Measurements from ENCODE around the gene POU6F2. TPM values are rescaled to one million over a fixed set of nuclear protein-coding genes. Genes with fewer than 3 reads are reported as not detected.

Gene POU6F2
- total and polyA plus RNA-seq, 2 donors (not counting 1 experiment from before 2014, with no cell fraction given) = 0.47 TPM; not detected in 1

DNA sequence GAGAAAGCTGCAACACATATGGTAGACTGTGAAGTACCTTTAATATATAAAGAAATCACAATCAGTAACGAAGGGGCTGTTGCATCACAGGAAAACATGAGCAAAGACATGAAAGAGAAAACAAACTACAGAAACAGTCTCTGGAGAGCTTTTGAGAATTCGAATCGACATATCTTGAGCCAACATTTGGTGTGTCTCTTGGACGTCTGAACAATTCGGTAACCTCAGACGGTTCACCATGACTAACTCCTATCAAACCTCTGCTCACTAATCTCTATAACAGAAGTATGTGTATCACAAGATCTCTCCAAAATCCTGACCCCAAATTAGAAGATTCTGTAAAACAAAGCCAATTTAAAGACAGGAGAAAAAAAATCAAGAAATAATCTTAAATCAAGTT, 326.5 kb downstream of the POU6F2 start:
- no peak overlapping the region for H3K4me2 ChIP-seq (replicated peaks; ENCODE audit: low read depth, low read length, poor library complexity, severe bottlenecking)
- no peaks in the 10 kb centered on the region for H3K4me1 Mint-ChIP-seq
- H4K20me1 ChIP-seq (ENCODE audit: control insufficient read depth, insufficient read depth, low read length, poor library complexity, severe bottlenecking) = no peaks in the 10 kb centered on the region
- no peak overlapping the region for H3K9ac ChIP-seq (ENCODE audit: low read length)
- H3K27me3 ChIP-seq (replicated peaks in 1 of 4; ENCODE audit: control extremely low read depth in 1 of 4, control insufficient read depth in 3 of 4, insufficient read depth in 4 of 4, low read length in 3 of 4) = no peaks in the 10 kb centered on the region
- no peak overlapping the region for H3K27ac Mint-ChIP-seq
- DNase-seq = no peak
- intact Hi-C loops (cut with micrococcal nuclease) = no loop called here
- no peaks in the 10 kb centered on the region for H3K4me1 ChIP-seq (ENCODE audit: control insufficient read depth in 2 of 2, insufficient read depth in 2 of 2, low read length in 2 of 2)
- WGBS (ENCODE audit: insufficient coverage) = no CpG with 5 or more reads among the region's 6 CpGs
- H3K9me3 ChIP-seq (ENCODE audit: control extremely low read depth in 1 of 3, control insufficient read depth in 2 of 3, insufficient read depth in 1 of 3, low read length in 2 of 3) = no peaks in the 10 kb centered on the region
- TF ChIP-seq CTCF (IDR thresholded peaks at IDR 0.05) = no peak
- no peak for TF ChIP-seq EZH2 (IDR thresholded peaks at IDR 0.05; ENCODE audit: borderline replicate concordance, insufficient read depth, low read depth, low read length, poor library complexity, severe bottlenecking)
- no peak overlapping the region for H3K4me3 ChIP-seq (ENCODE audit: control extremely low read depth in 1 of 5, extremely low read depth in 1 of 5, insufficient read depth in 1 of 5, low read depth in 2 of 5, low read length in 4 of 5)
- no peak for ATAC-seq (ENCODE audit: low read depth)
- peaks cover 16% of the 10 kb centered on the region for H3K27me3 Mint-ChIP-seq
- H3K9me3 Mint-ChIP-seq (ENCODE audit: insufficient read depth) = no peaks in the 10 kb centered on the region
- ChIA-PET POLR2A (no interaction called here), CTCF (no interaction called here)
- no peaks in the 10 kb centered on the region for H3K36me3 ChIP-seq (replicated peaks in 1 of 2; ENCODE audit: control extremely low read depth in 1 of 2, control insufficient read depth in 1 of 2, extremely low read depth in 1 of 2, insufficient read depth in 2 of 2, low read length in 1 of 2)
- no peaks in the 10 kb centered on the region for H3K79me2 ChIP-seq (ENCODE audit: control insufficient read depth, insufficient read depth, low read length)
- H3K27ac ChIP-seq (ENCODE audit: low read length in 2 of 2) = no peak overlapping the region
- H3K4me3 Mint-ChIP-seq = no peak overlapping the region
- H2AFZ ChIP-seq (ENCODE audit: insufficient read depth, low read depth, low read length, poor library complexity, severe bottlenecking) = no peak overlapping the region

- Histone ChIP-seq H3K36me3 (replicated peaks in 1 of 2; ENCODE audit: control extremely low read depth in 1 of 2, control insufficient read depth in 1 of 2, extremely low read depth in 1 of 2, insufficient read depth in 2 of 2, low read length in 1 of 2) (no peaks in the 10 kb centered on the region), H3K4me2 (replicated peaks; ENCODE audit: low read depth, low read length, poor library complexity, severe bottlenecking) (no peak overlapping the region), H3K9me3 (ENCODE audit: control extremely low read depth in 1 of 3, control insufficient read depth in 2 of 3, insufficient read depth in 1 of 3, low read length in 2 of 3) (no peaks in the 10 kb centered on the region), H4K20me1 (ENCODE audit: control insufficient read depth, insufficient read depth, low read length, poor library complexity, severe bottlenecking) (no peaks in the 10 kb centered on the region), H2AFZ (ENCODE audit: insufficient read depth, low read depth, low read length, poor library complexity, severe bottlenecking) (no peak overlapping the region), H3K27ac (ENCODE audit: low read length in 2 of 2) (no peak overlapping the region), H3K4me3 (ENCODE audit: control extremely low read depth in 1 of 5, extremely low read depth in 1 of 5, insufficient read depth in 1 of 5, low read depth in 2 of 5, low read length in 4 of 5) (no peak overlapping the region), H3K9ac (ENCODE audit: low read length) (no peak overlapping the region), H3K79me2 (ENCODE audit: control insufficient read depth, insufficient read depth, low read length) (no peaks in the 10 kb centered on the region), H3K27me3 (replicated peaks in 1 of 4; ENCODE audit: control extremely low read depth in 1 of 4, control insufficient read depth in 3 of 4, insufficient read depth in 4 of 4, low read length in 3 of 4) (no peaks in the 10 kb centered on the region), H3K4me1 (ENCODE audit: control insufficient read depth in 2 of 2, insufficient read depth in 2 of 2, low read length in 2 of 2) (no peaks in the 10 kb centered on the region)
- H3K4me3 Mint-ChIP-seq = no peak overlapping the region
- no peak overlapping the region for H3K27ac Mint-ChIP-seq
- intact Hi-C loops (cut with micrococcal nuclease) = no loop called here
- DNase-seq (no peak), ATAC-seq (ENCODE audit: low read depth) (no peak)
- no peak for TF ChIP-seq EZH2 (IDR thresholded peaks at IDR 0.05; ENCODE audit: borderline replicate concordance, insufficient read depth, low read depth, low read length, poor library complexity, severe bottlenecking)
- no peak for TF ChIP-seq CTCF (IDR thresholded peaks at IDR 0.05)
- no CpG with 5 or more reads among the region's 3 CpGs for WGBS (ENCODE audit: insufficient coverage)
- CTCF ChIA-PET = interaction anchor here (0.7 kb wide), 1 partner anchor 26 kb away, joined by 3 read pairs; no protein-coding TSS in a partner anchor
- H3K4me1 Mint-ChIP-seq = no peaks in the 10 kb centered on the region
- no peaks in the 10 kb centered on the region for H3K9me3 Mint-ChIP-seq (ENCODE audit: insufficient read depth)
- POLR2A ChIA-PET = no interaction called here
- H3K27me3 Mint-ChIP-seq = peaks cover 16% of the 10 kb centered on the region
Measured at GRCh38 chr7:39304668-39305405, 327.1 kb downstream of the POU6F2 start.
